ENCODE data around the gene CTLA4. TPM values are rescaled to one million over a fixed set of nuclear protein-coding genes. Genes with fewer than 3 reads are reported as not detected.

Gene CTLA4
- total RNA-seq, 1 donor from 2014 or later, result 7.9 TPM

DNA sequence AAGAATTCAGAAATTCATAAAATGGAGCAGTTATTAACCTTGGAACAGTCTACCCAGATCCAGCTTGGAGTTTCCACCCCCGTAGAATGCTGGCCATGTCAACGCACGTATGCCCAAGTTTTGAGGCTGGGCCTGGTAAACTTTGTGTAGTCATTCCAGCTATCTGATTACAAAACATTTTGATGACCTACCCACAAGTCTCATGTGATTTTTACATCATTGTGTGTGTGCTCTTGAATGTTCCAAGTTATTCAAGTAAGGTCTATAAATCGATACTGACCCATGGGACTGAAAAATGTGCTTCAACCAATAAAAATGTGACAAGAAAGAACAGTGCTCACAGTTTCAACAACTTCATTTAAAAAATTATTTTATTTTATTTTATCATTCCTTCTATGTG is 36.5 kb downstream of the CTLA4 start:
- no peaks in the 10 kb centered on the region for H3K27me3 ChIP-seq
- H3K27ac ChIP-seq, result no peak overlapping the region
- H3K9me3 ChIP-seq, result peaks cover 8% of the 10 kb centered on the region
- TF ChIP-seq POLR2AphosphoS5 (IDR thresholded peaks at IDR 0.05; ENCODE audit: insufficient read depth in 1 of 2, low read depth in 1 of 2) (no peak), POLR2A (IDR thresholded peaks at IDR 0.05) (no peak)
- TF ChIP-seq, protein P1, sequence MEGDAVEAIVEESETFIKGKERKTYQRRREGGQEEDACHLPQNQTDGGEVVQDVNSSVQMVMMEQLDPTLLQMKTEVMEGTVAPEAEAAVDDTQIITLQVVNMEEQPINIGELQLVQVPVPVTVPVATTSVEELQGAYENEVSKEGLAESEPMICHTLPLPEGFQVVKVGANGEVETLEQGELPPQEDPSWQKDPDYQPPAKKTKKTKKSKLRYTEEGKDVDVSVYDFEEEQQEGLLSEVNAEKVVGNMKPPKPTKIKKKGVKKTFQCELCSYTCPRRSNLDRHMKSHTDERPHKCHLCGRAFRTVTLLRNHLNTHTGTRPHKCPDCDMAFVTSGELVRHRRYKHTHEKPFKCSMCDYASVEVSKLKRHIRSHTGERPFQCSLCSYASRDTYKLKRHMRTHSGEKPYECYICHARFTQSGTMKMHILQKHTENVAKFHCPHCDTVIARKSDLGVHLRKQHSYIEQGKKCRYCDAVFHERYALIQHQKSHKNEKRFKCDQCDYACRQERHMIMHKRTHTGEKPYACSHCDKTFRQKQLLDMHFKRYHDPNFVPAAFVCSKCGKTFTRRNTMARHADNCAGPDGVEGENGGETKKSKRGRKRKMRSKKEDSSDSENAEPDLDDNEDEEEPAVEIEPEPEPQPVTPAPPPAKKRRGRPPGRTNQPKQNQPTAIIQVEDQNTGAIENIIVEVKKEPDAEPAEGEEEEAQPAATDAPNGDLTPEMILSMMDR (IDR thresholded peaks at IDR 0.05), result no peak
- H3K4me3 ChIP-seq, result no peak overlapping the region
- intact Hi-C loops (cut with DNase I), result no loop called here
- no peaks in the 10 kb centered on the region for H3K36me3 ChIP-seq
- H3K4me1 ChIP-seq, result peaks cover 2% of the 10 kb centered on the region
- DNase-seq (ENCODE audit: extremely low spot score in 2 of 2), result no peak

DNA sequence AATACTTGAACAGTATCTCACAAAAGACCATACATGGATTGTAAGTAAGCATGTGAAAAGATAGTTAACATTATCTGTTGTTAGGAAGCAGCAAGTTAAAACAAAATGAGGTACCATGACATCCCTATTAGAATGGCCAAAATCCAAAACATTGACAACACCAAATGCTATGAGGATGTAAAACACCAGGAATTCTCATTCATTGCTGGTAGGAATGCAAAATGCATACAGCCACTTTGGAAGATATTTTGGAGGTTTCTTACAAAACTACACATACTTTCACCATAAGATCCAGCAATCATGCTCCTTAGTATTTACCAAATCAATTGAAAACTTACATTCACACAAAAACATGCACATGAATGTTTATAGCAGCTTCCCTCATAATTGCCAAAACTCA is 38.1 kb downstream of the CTLA4 start:
- Histone ChIP-seq H3K27me3 (no peaks in the 10 kb centered on the region), H3K9me3 (peaks cover 8% of the 10 kb centered on the region), H3K36me3 (no peaks in the 10 kb centered on the region), H3K27ac (no peak overlapping the region), H3K4me1 (peaks cover 12% of the 10 kb centered on the region), H3K4me3 (no peak overlapping the region)
- TF ChIP-seq POLR2A (IDR thresholded peaks at IDR 0.05) (no peak), POLR2AphosphoS5 (IDR thresholded peaks at IDR 0.05; ENCODE audit: insufficient read depth in 1 of 2, low read depth in 1 of 2) (no peak)
- TF ChIP-seq, protein P1 (IDR thresholded peaks at IDR 0.05), result no peak
- DNase-seq (ENCODE audit: extremely low spot score in 2 of 2), result no peak
- intact Hi-C loops (cut with DNase I), result no loop called here

DNA sequence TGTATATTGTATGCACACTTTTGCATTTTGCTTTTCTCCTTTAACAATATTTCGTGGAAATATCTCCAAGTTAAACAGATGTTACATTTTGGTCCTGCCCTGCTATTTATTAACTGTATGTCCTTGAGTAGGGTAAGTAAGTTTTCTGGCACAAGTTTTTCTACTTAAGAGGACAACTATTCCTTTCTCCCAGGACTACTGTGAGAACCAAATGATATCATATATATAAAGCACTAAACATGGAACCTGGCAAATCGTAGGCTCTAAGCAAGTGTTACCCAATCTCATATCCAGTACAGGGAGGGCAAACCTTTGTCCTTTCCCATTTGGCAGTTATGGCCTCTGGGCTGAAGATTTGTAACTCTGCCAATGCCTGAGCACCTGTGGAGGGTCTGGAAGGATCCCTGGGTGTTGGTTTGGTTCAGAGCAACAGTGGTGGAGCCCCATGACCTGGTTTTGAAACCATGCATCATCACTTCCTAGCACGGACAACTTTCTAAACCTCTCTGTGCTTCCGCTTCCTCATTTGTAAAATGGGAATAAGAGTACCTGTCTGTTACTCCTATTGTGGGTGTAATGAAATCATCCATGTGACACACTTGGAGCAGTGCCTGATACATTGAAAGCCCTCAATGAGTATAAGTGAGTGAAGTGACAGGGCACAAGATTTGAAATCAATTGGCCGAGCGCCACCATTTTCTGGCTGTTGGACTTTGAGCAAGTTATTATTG is 40.7 kb downstream of the CTLA4 start:
- Histone ChIP-seq H3K27ac (no peak overlapping the region), H3K4me3 (no peak overlapping the region), H3K9me3 (no peaks in the 10 kb centered on the region), H3K36me3 (no peaks in the 10 kb centered on the region), H3K27me3 (no peaks in the 10 kb centered on the region), H3K4me1 (peaks cover 12% of the 10 kb centered on the region)
- TF ChIP-seq, protein P1 (IDR thresholded peaks at IDR 0.05), result no peak
- no peak for TF ChIP-seq POLR2AphosphoS5 (IDR thresholded peaks at IDR 0.05; ENCODE audit: insufficient read depth in 1 of 2, low read depth in 1 of 2)
- TF ChIP-seq POLR2A (IDR thresholded peaks at IDR 0.05), result no peak
- intact Hi-C loops (cut with DNase I), result no loop called here
- no peak for DNase-seq (ENCODE audit: extremely low spot score in 2 of 2)

DNA sequence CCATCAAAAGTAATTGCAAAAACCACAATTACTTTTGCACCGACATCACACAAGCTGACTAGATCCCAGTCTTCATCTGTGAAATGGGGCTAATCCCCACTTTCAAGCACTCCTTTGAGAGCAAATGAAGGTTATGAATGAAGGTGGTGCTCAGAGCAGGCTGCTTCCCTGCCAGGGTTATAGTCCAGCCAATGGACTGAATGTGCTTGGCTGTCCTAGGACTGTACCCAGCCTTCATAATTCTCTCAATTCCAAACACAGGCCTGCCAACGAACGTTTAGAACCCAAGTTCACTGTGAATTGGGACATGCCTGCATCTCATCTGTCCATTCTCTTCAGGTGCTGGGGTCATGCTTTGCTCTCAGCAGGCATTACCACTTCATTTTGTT is 41.2 kb downstream of the CTLA4 start:
- no peak for DNase-seq (ENCODE audit: extremely low spot score in 2 of 2)
- intact Hi-C loops (cut with DNase I), result no loop called here
- H3K36me3 ChIP-seq, result no peaks in the 10 kb centered on the region
- H3K4me3 ChIP-seq, result no peak overlapping the region
- H3K27me3 ChIP-seq, result no peaks in the 10 kb centered on the region
- H3K4me1 ChIP-seq, result peaks cover 12% of the 10 kb centered on the region
- TF ChIP-seq, protein P1 (IDR thresholded peaks at IDR 0.05), result no peak
- no peak for TF ChIP-seq POLR2A (IDR thresholded peaks at IDR 0.05)
- TF ChIP-seq POLR2AphosphoS5 (IDR thresholded peaks at IDR 0.05; ENCODE audit: insufficient read depth in 1 of 2, low read depth in 1 of 2), result no peak
- no peaks in the 10 kb centered on the region for H3K9me3 ChIP-seq
- no peak overlapping the region for H3K27ac ChIP-seq

DNA sequence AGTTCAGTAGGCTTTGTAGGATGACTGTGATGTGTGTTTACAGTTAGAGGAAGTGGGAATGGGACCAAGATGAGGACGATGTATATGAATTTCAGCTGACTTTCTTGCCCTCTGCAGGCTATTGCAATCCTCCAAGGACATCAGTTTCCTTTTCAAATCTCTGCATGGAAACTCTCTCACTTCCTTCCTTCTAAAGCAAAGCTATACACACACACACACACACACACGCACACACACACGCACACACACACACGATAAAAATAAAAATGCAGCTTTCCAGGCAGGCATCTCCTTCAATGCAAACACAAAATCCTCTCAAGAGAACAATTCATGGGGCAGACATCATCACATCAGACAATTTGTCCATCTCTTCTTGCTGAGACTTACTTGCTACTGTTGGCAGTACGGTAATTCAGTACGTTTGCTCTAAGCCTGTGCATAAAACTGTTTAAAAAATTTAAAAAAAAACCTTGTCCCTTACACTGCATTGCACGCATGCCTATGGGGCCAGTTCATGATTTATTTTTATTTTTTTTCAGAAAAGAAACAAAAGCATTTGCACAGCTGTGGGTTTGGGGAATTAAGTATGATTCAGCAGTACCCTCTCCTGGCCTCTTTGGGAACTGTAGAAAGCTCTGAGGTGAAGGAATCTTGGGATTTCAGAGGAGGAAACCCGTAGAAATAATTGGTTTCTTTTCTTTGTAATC is 41.8 kb downstream of the CTLA4 start:
- TF ChIP-seq, protein P1 (IDR thresholded peaks at IDR 0.05), result peak; percentile 32 to 55 (median 42)
- TF ChIP-seq POLR2A (IDR thresholded peaks at IDR 0.05) (no peak), POLR2AphosphoS5 (IDR thresholded peaks at IDR 0.05; ENCODE audit: insufficient read depth in 1 of 2, low read depth in 1 of 2) (peak in 1 of 2 donors; percentile 9)
- H3K27ac ChIP-seq, result no peak overlapping the region
- DNase-seq (ENCODE audit: extremely low spot score in 2 of 2), result no peak
- H3K4me3 ChIP-seq, result peak overlapping the region in 1 of 2 donors; percentile 34
- H3K4me1 ChIP-seq, result peaks cover 12% of the 10 kb centered on the region
- no peaks in the 10 kb centered on the region for H3K27me3 ChIP-seq
- no peaks in the 10 kb centered on the region for H3K36me3 ChIP-seq
- no peaks in the 10 kb centered on the region for H3K9me3 ChIP-seq
- intact Hi-C loops (cut with DNase I), result no loop called here
